HepG2 (cell line): ENCODE data around the gene ARFIP1. TPM values are rescaled to one million over a fixed set of nuclear protein-coding genes. Genes with fewer than 3 reads are reported as not detected.

Experiments
- ATAC-seq: fragments of 200-7000 bp; cut with Tn5 transposase; 3 replicates; pipeline ENCODE4 v1.9.1; 2020; ENCODE audit warnings: mild to moderate bottlenecking, moderate library complexity
- BruUV-seq: library from RNA; stranded (reverse); fragments of 400-500 nt; replicated peaks from 2 replicates; lab custom pipeline; 2021; lab: Mats Ljungman, UMichigan
- CTCF ChIA-PET: fragments of 300-600 bp; formaldehyde crosslinking; extraction: SDS; loops from one replicate; lab custom pipeline; 2021; ENCODE audit warnings: low total read pairs, inconsistent platforms, low intra/inter-chr PET ratio; lab: Yijun Ruan, JAX
- POLR2A ChIA-PET: fragments of 350-600 bp; sonication (Branson Sonifier 250); formaldehyde crosslinking; loops from one replicate; lab custom pipeline; 2020; ENCODE audit warnings: antibody characterized with exemption, inconsistent platforms; lab: Yijun Ruan, JAX
- DNase-seq: peaks from one replicate; pipeline ENCODE4 v3.0.0-alpha.2; 2015; ENCODE audit warnings: low spot score
- FAIRE-seq: peaks from 3 replicates; lab custom pipeline; 2011; peaks lifted over from hg19 to GRCh38; lab: Jason Lieb, UNC
- H2AFZ ChIP-seq: one replicate; pipeline ENCODE4 v1.6.1; 2011; ENCODE audit warnings: low read length, inconsistent platforms
- H3K27ac ChIP-seq: fragments of 300-600 bp; 3 replicates; pipeline ENCODE4 v1.8.0; 2011; ENCODE audit warnings: mixed run types, mild to moderate bottlenecking, mixed read lengths, low read length, inconsistent platforms; ENCODE audit not compliant: insufficient read depth; ENCODE audit errors: extremely low read length
- H3K27me3 ChIP-seq, 2 experiments: fragments of 200-600 bp in 1 of 2; 2 replicates in 1 of 2; 3 replicates in 1 of 2; pipeline versions ENCODE4 v1.6.0 to v1.8.0; 2011; ENCODE audit warnings: low read length in 2 of 2, mild to moderate bottlenecking in 2 of 2, moderate library complexity in 2 of 2, inconsistent platforms in 1 of 2; ENCODE audit not compliant: insufficient read depth in 2 of 2, control insufficient read depth in 1 of 2
- H3K36me3 ChIP-seq, 2 experiments: fragments of 200-600 bp in 1 of 2; replicated peaks in 1 of 2; 2 replicates in 1 of 2; 3 replicates in 1 of 2; pipeline versions ENCODE4 v1.5.1 to v1.8.0; 2011; ENCODE audit warnings: low read length in 2 of 2, inconsistent platforms in 1 of 2; ENCODE audit not compliant: insufficient read depth in 2 of 2, control insufficient read depth in 1 of 2
- H3K4me1 ChIP-seq: 2 replicates; pipeline ENCODE4 v1.5.1; 2012; ENCODE audit warnings: low read length, inconsistent platforms; ENCODE audit not compliant: insufficient read depth
- H3K4me2 ChIP-seq: 2 replicates; pipeline ENCODE4 v1.6.0; 2011; ENCODE audit warnings: low read depth, low read length, inconsistent platforms
- H3K4me3 ChIP-seq, 3 experiments: fragments of 200-600 bp in 1 of 3; sonication (generic), shearing (Covaris generic) in 1 of 3; replicated peaks in 1 of 3; 2 replicates each; pipeline ENCODE4 v1.5.1; 2011 to 2016; ENCODE audit warnings: low read length in 3 of 3, inconsistent platforms in 2 of 3, low read depth in 2 of 3, mild to moderate bottlenecking in 2 of 3, control low read depth in 1 of 3, mixed read lengths in 1 of 3; ENCODE audit not compliant: insufficient read depth in 1 of 3
- H3K79me2 ChIP-seq: one replicate; pipeline ENCODE4 v1.6.1; 2011; ENCODE audit warnings: low read length, inconsistent platforms; ENCODE audit not compliant: insufficient read depth
- H3K9ac ChIP-seq: 2 replicates; pipeline ENCODE4 v1.6.0; 2011; ENCODE audit warnings: mild to moderate bottlenecking, low read depth, low read length, inconsistent platforms; ENCODE audit not compliant: insufficient read depth
- H3K9me3 ChIP-seq: 2 replicates; pipeline ENCODE4 v1.5.1; 2012; ENCODE audit warnings: mild to moderate bottlenecking, low read length
- H4K20me1 ChIP-seq: 2 replicates; pipeline ENCODE4 v1.6.0; 2011; ENCODE audit warnings: inconsistent platforms, mild to moderate bottlenecking, low read length, moderate library complexity; ENCODE audit not compliant: insufficient read depth
- AGO2 ChIP-seq: fragments of 200-400 bp; formaldehyde crosslinking; optimal IDR thresholded peaks from 2 replicates; pipeline ENCODE3; 2017; ENCODE audit warnings: mild to moderate bottlenecking, low read depth, low read length, moderate library complexity
- CEBPG ChIP-seq: IDR thresholded peaks from 2 replicates; pipeline ENCODE4 v1.6.1; 2016
- CREM ChIP-seq, 2 experiments: sonication (generic) in 1 of 2; formaldehyde crosslinking in 1 of 2; IDR thresholded peaks; 2 replicates each; pipeline versions ENCODE4 v1.4.0 to v1.6.1; 2016 to 2020; ENCODE audit warnings: antibody characterized with exemption in 1 of 2, mild to moderate bottlenecking in 1 of 2, missing genetic modification reagents in 1 of 2
- MAFF ChIP-seq: IDR thresholded peaks from 2 replicates; pipeline ENCODE4 v1.6.1; 2011; ENCODE audit warnings: low read depth, low read length, improper control_type of control experiment
- MIXL1 ChIP-seq: IDR thresholded peaks from 2 replicates; pipeline ENCODE4 v1.6.1; 2016
- NFATC3 ChIP-seq: sonication (generic); formaldehyde crosslinking; IDR thresholded peaks from 2 replicates; pipeline ENCODE4 v1.5.1; 2020; ENCODE audit warnings: mild to moderate bottlenecking, missing genetic modification reagents
- NR2F6 ChIP-seq, 2 experiments: IDR thresholded peaks; 2 replicates each; pipeline ENCODE4 v1.6.1; 2016; ENCODE audit warnings: antibody characterized with exemption in 1 of 2, mild to moderate bottlenecking in 1 of 2
- SIX1 ChIP-seq: sonication (generic); formaldehyde crosslinking; IDR thresholded peaks from 2 replicates; pipeline ENCODE4 v1.4.0; 2020; ENCODE audit warnings: missing genetic modification reagents, borderline replicate concordance
- SP4 ChIP-seq: sonication (generic); formaldehyde crosslinking; IDR thresholded peaks from 2 replicates; pipeline ENCODE4 v1.8.1; 2023; ENCODE audit warnings: mild to moderate bottlenecking, missing genetic modification reagents
- ZNF121 ChIP-seq: sonication (generic); formaldehyde crosslinking; IDR thresholded peaks from 2 replicates; pipeline ENCODE4 v1.5.0; 2020; ENCODE audit warnings: mild to moderate bottlenecking, missing genetic modification reagents
- ZNF367 ChIP-seq: sonication (generic); formaldehyde crosslinking; IDR thresholded peaks from 2 replicates; pipeline ENCODE4 v1.4.0; 2020; ENCODE audit warnings: missing genetic modification reagents, borderline replicate concordance
- ZNF496 ChIP-seq: sonication (generic); formaldehyde crosslinking; IDR thresholded peaks from 2 replicates; pipeline ENCODE4 v1.8.1; 2023; ENCODE audit warnings: mild to moderate bottlenecking, moderate library complexity, missing genetic modification reagents; ENCODE audit not compliant: insufficient replicate concordance
- ZNF562 ChIP-seq: sonication (generic); formaldehyde crosslinking; IDR thresholded peaks from 2 replicates; pipeline ENCODE4 v1.8.0; 2022; ENCODE audit warnings: missing genetic modification reagents, borderline replicate concordance
- ZNF570 ChIP-seq: sonication (generic); formaldehyde crosslinking; IDR thresholded peaks from 2 replicates; pipeline ENCODE4 v1.4.0; 2020; ENCODE audit warnings: mild to moderate bottlenecking, missing genetic modification reagents, borderline replicate concordance
- ZNF850 ChIP-seq: sonication (generic); formaldehyde crosslinking; conservative IDR thresholded peaks from 2 replicates; pipeline ENCODE4 v1.9.0; 2021; ENCODE audit warnings: mild to moderate bottlenecking, missing genetic modification reagents
- WGBS: methylation state at CpG from one replicate; pipeline ENCODE4 v1.1.6; 2017; ENCODE audit warnings: low lambda C conversion rate; 5-methylcytosine and 5-hydroxymethylcytosine counted together
- in situ Hi-C: cut with HindIII; loops from 2 replicates; pipeline ENCODE4 v1.10.0; 2017; ENCODE audit warnings: low pct_unique_long_range_greater_than_20kb; ENCODE audit not compliant: extremely low pct_ligation_motif_present
- intact Hi-C: fragments of 100-400 bp; cut with micrococcal nuclease; formaldehyde crosslinking; loops from one replicate; pipeline ENCODE4 v1.10.0; 2022; ENCODE audit not compliant: unreplicated experiment
- polyA plus RNA-seq, 8 experiments: library from polyadenylated mRNA; depleted of rRNA in 3 of 8; stranded (reverse) in 7 of 8; unstranded in 1 of 8; fragments of >200 nt; fragmentation: Illumina TruSeq in 4 of 8; extraction: Trizol in 4 of 8; gene quantifications; 2 replicates each; pipeline versions ENCODE4 v1.2.1 to v1.2.3, GENCODE V29; 2011 to 2016; ENCODE audit warnings: low read depth in 4 of 8, missing spikeins in 1 of 8, mixed read lengths in 1 of 8; ENCODE audit not compliant: insufficient read depth in 1 of 8
- total RNA-seq, 5 experiments: library from RNA; depleted of rRNA; stranded (reverse); fragments of >200 nt; fragmentation: Illumina TruSeq; extraction: Trizol; gene quantifications; 2 replicates each; pipeline ENCODE4 v1.2.3, GENCODE V29; 2016; ENCODE audit warnings: low read depth in 1 of 5

Gene ARFIP1
- total and polyA plus RNA-seq, 2 of the 13 experiments (the other 11 are each of a cell fraction or from before 2014, with no cell fraction given) = 9.9 to 27.7 TPM

GRCh38 chr4:152941411-152941810 is 161.7 kb downstream of the ARFIP1 start:
- H3K79me2 ChIP-seq = no peaks in the 10 kb centered on the region
- H2AFZ ChIP-seq = no peak overlapping the region
- H3K9ac ChIP-seq = no peak overlapping the region
- no peak for ATAC-seq
- no peaks in the 10 kb centered on the region for H3K9me3 ChIP-seq
- no peak overlapping the region for H3K4me3 ChIP-seq
- DNase-seq = no peak
- WGBS = 31% methylated on average over 1 of the region's 1 CpG
- TF ChIP-seq MIXL1 (CRISPR knock-in tag) (no peak), ZNF121 (no peak), AGO2 (no peak), SIX1 (CRISPR knock-in tag) (no peak), NFATC3 (CRISPR knock-in tag) (no peak), MAFF (no peak), ZNF496 (no peak), CEBPG (CRISPR knock-in tag) (no peak), ZNF562 (CRISPR knock-in tag) (no peak), CREM (IDR thresholded peaks at IDR 0.05) (no peak), CREM (CRISPR knock-in tag; IDR thresholded peaks at IDR 0.05) (no peak), ZNF367 (CRISPR knock-in tag) (no peak), ZNF850 (no peak), NR2F6 (IDR thresholded peaks at IDR 0.05) (no peak), NR2F6 (CRISPR knock-in tag; IDR thresholded peaks at IDR 0.05) (no peak), SP4 (no peak), ZNF570 (CRISPR knock-in tag) (no peak)
- in situ Hi-C loops (no loop called here), intact Hi-C loops (no loop called here)
- H3K27ac ChIP-seq = no peak overlapping the region
- H3K27me3 ChIP-seq = peaks cover 6 to 33% of the 10 kb centered on the region in 2 experiments; a peak in 4 of 5 replicates
- no peaks in the 10 kb centered on the region for H3K36me3 ChIP-seq
- no peaks in the 10 kb centered on the region for H4K20me1 ChIP-seq
- peaks cover 9% of the 10 kb centered on the region; the same call in 1 of the 2 replicates for H3K4me1 ChIP-seq
- ChIA-PET CTCF (no interaction called here), POLR2A (no interaction called here)
- no peak overlapping the region for H3K4me2 ChIP-seq
- no peak for FAIRE-seq
- no TSS peak for BruUV-seq
